Omental fat pad (tissue), 4 donors: ENCODE measurements around the gene HMCN1. TPM values are rescaled to one million over a fixed set of nuclear protein-coding genes. Genes with fewer than 3 reads are reported as not detected.

Source experiments
- ATAC-seq: fragments of 150-250 bp; one replicate; pipeline ENCODE4 v1.9.1; 2016; ENCODE audit warnings: mild to moderate bottlenecking, moderate library complexity; ENCODE audit not compliant: low FRiP score
- DNase-seq: peaks from one replicate; pipeline ENCODE4 v3.0.0-alpha.2; 2019; ENCODE audit warnings: low spot score
- total RNA-seq, 4 donors: library from RNA; depleted of rRNA; stranded (reverse); fragments of >200 nt; gene quantifications; one replicate each; pipeline ENCODE4 v1.1.0, GENCODE V29; 2016
- TF ChIP-seq, protein P1 (sequence below), 3 donors: fragments of 450-650 bp; IDR thresholded peaks; one replicate each; pipeline ENCODE4 v1.5.1; 2016 to 2017; ENCODE audit warnings: antibody characterized with exemption in 3 of 3, mild to moderate bottlenecking in 3 of 3, moderate library complexity in 2 of 3

HMCN1 gene
- total RNA-seq, 4 donors from 2014 or later, result 5.2 to 45.9 (median 12.7) TPM

DNA sequence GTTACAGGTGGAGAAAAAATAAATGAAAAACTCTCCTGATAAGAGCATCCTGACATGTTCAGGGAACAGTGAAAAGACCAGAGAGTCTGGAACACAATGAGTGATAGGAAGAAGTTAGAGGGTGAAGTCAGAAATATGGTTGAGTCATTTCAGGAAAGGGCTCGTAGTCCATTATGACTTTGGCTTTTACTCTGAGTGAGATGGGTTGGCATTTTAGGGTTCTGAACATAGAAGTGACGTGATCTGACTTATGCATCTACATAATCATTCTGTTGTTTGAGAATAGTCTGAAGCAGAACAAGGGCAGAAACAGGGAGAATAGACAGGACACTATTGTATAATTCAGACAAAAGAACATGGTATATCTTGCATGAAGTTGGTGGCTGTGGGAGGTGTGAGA is 5.8 kb downstream of the HMCN1 start:
- DNase-seq, result no peak
- ATAC-seq, result no peak
- TF ChIP-seq, protein P1, sequence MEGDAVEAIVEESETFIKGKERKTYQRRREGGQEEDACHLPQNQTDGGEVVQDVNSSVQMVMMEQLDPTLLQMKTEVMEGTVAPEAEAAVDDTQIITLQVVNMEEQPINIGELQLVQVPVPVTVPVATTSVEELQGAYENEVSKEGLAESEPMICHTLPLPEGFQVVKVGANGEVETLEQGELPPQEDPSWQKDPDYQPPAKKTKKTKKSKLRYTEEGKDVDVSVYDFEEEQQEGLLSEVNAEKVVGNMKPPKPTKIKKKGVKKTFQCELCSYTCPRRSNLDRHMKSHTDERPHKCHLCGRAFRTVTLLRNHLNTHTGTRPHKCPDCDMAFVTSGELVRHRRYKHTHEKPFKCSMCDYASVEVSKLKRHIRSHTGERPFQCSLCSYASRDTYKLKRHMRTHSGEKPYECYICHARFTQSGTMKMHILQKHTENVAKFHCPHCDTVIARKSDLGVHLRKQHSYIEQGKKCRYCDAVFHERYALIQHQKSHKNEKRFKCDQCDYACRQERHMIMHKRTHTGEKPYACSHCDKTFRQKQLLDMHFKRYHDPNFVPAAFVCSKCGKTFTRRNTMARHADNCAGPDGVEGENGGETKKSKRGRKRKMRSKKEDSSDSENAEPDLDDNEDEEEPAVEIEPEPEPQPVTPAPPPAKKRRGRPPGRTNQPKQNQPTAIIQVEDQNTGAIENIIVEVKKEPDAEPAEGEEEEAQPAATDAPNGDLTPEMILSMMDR (IDR thresholded peaks at IDR 0.05), result no peak

DNA sequence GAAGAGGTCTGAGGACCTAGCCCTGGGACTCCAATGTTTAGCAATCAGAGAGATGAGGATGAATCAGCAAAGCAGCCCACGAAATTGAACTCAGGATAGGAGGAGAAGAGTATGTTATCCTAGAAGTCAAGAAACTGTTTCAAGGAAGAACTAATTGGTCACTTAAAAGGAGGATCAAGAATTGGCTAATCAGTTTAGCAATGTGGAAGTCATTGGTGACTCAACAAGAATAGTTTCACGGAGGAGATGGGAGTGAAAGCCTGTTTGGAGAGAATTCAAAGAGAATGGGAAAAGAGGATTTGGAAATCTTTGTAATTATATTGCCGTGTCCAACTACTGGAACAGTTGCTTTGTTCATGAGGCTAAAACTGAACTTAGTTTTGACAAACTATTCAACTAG is 7.4 kb downstream of the HMCN1 start:
- TF ChIP-seq, protein P1 (IDR thresholded peaks at IDR 0.05), result no peak
- no peak for DNase-seq
- ATAC-seq, result no peak

DNA sequence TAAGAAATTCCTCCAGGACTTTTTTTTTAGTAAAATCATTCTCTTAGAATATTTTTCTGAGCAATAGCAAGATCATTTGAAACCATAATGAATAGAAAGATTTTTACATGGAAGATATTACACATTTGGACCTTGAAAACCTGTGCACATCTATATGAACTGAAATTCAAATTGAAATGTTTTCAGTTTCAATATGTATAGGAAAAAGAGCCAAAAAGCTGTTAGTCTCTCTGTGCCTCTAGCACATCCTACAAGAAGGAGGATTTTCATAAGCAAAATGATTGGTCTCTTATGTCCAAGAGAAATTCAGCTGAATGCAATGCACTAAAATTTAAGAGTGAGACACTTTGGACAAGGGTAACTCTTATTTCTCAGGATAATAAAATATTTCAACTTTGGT is 8.2 kb downstream of the HMCN1 start:
- DNase-seq (no peak), ATAC-seq (no peak)
- TF ChIP-seq, protein P1 (IDR thresholded peaks at IDR 0.05), result no peak

DNA sequence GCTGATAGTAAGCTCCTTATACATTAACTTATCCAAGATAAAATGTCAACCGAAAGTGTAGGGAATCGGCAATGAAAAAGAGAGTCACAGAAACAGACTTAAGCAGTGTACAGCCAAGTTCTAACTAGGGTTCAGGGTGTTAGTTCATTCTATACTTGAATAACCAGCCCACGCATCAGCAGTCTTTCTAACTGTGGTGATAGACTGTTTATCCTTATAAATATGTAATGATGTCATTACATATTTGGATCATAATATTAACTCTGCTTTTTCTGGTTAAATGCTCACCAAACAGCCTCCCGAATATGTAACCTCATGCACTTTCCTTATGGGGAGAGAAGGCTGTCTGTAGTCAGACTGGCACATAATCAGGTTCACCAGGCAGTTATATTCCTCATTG is 11.0 kb downstream of the HMCN1 start:
- DNase-seq (no peak), ATAC-seq (no peak)
- TF ChIP-seq, protein P1 (IDR thresholded peaks at IDR 0.05), result no peak

DNA sequence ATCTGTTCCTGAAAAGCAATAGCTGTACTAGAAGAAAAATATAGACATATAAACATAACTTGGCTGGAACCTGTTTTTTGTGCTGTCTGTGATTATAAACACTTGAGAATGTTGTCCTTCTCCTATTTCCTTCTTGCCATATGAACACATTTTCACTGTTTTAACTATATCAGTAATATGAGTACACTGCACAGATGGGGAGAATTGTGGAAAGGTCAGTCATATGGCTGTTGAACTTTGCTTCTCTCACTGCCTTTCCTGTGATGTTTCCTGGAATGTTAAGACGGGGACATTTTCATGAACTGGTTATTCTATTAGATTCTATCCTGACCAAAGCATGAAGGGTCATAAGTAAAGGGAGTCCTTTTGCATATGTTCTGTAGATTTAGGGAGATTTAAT is 24.9 kb downstream of the HMCN1 start:
- TF ChIP-seq, protein P1 (IDR thresholded peaks at IDR 0.05), result no peak
- ATAC-seq (no peak), DNase-seq (no peak)

DNA sequence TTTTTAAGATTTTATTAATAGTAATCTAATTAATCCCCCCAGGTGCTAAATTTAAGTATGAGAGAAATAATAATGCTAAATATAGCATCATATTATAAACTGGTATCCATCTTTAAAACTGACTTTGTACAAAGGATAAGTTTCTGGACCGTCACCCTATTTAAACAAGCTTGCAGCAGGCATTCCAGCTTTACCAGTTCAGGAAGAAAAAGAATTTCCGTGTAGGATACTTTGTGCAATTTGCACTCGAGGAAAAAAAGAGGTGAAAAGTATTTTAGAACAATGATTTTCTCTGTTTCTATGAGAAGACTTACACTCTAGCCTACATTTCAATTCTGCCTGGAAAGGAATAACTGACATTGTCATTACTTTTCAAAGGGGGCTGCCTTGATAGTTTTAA is 27.6 kb downstream of the HMCN1 start:
- DNase-seq (no peak), ATAC-seq (no peak)
- TF ChIP-seq, protein P1 (IDR thresholded peaks at IDR 0.05), result no peak

DNA sequence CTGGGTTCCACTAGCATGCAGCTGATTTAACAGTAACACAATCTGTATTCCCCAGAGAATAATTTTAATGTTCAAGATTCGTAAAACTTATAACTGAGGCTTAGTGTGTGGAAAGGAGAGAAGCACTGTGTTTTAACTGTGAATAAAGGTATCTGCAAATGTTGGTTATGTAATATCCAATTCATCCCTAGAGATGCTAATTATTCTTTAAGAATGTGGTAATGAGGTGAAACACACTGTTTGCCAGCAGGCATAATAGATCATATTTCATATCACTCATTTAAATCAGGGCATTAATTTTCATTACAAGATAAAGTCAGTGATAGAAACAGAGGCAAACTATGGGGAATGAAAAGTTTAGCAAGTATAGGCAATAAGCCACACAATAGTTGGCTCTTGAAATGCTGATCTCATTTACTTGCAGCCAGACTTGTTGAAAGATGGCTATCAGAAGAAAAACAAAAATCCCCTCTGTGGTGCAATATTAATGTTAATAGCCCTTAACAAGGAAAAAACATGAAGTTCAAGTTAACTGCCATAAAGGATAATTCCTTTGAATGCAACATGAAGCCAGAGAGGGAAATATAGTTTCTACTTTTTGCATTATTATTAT is 33.4 kb downstream of the HMCN1 start:
- DNase-seq, result no peak
- TF ChIP-seq, protein P1 (IDR thresholded peaks at IDR 0.05), result no peak
- ATAC-seq, result no peak
